ENCODE measurements around the gene AATF. TPM values are rescaled to one million over a fixed set of nuclear protein-coding genes. Genes with fewer than 3 reads are reported as not detected.

AATF gene
- total RNA-seq, 1 donor from 2014 or later = 19.5 TPM

DNA sequence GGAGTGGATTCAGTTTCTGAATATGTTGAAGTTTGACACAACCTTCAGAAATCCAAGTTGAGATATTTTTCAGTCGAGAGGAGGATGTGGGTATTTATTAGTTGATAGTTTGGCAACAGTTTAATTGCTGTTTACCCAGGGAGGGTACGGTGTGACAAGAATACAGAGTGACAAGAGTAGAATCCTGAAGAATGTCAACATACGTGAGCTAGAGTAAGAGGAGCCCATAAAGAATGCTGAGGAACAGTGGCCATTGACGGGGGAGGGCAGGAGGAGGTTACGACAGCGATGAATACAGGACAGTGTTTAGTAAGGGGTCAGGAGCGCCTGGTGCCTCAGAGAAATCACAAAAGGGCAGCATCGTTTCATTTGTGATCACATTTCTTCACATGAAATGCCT, 76.5 kb downstream of the AATF start:
- no peak overlapping the region for H3K4me3 ChIP-seq
- no peak for TF ChIP-seq CTCF (IDR thresholded peaks at IDR 0.05)

GRCh38 chr17:37025847-37026530, 77.2 kb downstream of the AATF start:
- no peaks in the 10 kb centered on the region for H3K9me3 ChIP-seq
- TF ChIP-seq CTCF (IDR thresholded peaks at IDR 0.05) = no peak
- H3K27ac ChIP-seq = no peak overlapping the region
- intact Hi-C loops (cut with DNase I) = no loop called here
- no peak overlapping the region for H3K4me3 ChIP-seq
- no peaks in the 10 kb centered on the region for H3K4me1 ChIP-seq
- H3K27me3 ChIP-seq = no peaks in the 10 kb centered on the region
- peaks cover 0 to 10% of the 10 kb centered on the region in 2 donors for H3K36me3 ChIP-seq
- no peak for DNase-seq (ENCODE audit: low spot score in 2 of 2)

More for the DNA sequence above, 76.5 kb downstream of the AATF start:
- intact Hi-C loops (cut with DNase I) = no loop called here
- Histone ChIP-seq H3K9me3 (no peaks in the 10 kb centered on the region), H3K27me3 (no peaks in the 10 kb centered on the region), H3K36me3 (peaks cover 0 to 10% of the 10 kb centered on the region in 2 donors), H3K27ac (no peak overlapping the region), H3K4me1 (no peaks in the 10 kb centered on the region)
- DNase-seq (ENCODE audit: low spot score in 2 of 2) = no peak

- intact Hi-C loops (cut with DNase I) = no loop called here
- H3K4me3 ChIP-seq = no peak overlapping the region
- H3K4me1 ChIP-seq = no peaks in the 10 kb centered on the region
- no peak for DNase-seq (ENCODE audit: low spot score in 2 of 2)
- H3K36me3 ChIP-seq = peaks cover 2 to 15% of the 10 kb centered on the region in 2 donors
- no peaks in the 10 kb centered on the region for H3K27me3 ChIP-seq
- no peaks in the 10 kb centered on the region for H3K9me3 ChIP-seq
- no peak overlapping the region for H3K27ac ChIP-seq
- no peak for TF ChIP-seq CTCF (IDR thresholded peaks at IDR 0.05)
Observed at GRCh38 chr17:37026531-37026869, 77.7 kb downstream of the AATF start.

DNA sequence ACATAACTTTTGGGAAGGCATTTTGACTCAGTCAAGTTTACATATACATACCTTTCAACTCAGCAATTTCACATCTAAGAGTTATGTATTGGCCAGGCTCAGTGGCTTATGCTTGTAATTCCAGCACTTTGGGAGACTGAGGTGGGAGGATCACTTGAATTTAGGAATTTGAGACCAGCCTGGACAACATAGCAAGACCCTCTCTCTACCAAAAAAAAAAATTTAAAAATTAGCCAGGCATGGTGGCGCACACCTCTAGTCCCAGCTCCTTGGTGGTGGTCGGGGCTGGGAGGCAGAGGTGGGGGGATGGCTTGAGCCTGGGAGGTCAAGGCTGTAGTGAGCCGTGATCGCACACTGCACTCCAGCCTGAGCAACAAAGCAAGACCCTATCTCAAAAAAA, 79.3 kb downstream of the AATF start:
- Histone ChIP-seq H3K27ac (no peak overlapping the region), H3K36me3 (peaks cover 4 to 19% of the 10 kb centered on the region in 2 donors), H3K4me1 (no peaks in the 10 kb centered on the region), H3K4me3 (no peak overlapping the region), H3K9me3 (no peaks in the 10 kb centered on the region), H3K27me3 (no peaks in the 10 kb centered on the region)
- TF ChIP-seq CTCF (IDR thresholded peaks at IDR 0.05) = no peak
- intact Hi-C loops (cut with DNase I) = no loop called here
- no peak for DNase-seq (ENCODE audit: low spot score in 2 of 2)

GRCh38 chr17:37031493-37032083, 82.8 kb downstream of the AATF start:
- Histone ChIP-seq H3K9me3 (no peaks in the 10 kb centered on the region), H3K4me1 (no peaks in the 10 kb centered on the region), H3K36me3 (peaks cover 4 to 16% of the 10 kb centered on the region in 2 donors), H3K27me3 (no peaks in the 10 kb centered on the region), H3K27ac (no peak overlapping the region), H3K4me3 (no peak overlapping the region)
- no peak for TF ChIP-seq CTCF (IDR thresholded peaks at IDR 0.05)
- DNase-seq (ENCODE audit: low spot score in 2 of 2) = no peak
- intact Hi-C loops (cut with DNase I) = no loop called here
